ENCODE results near the gene ZNF79. TPM values are rescaled to one million over a fixed set of nuclear protein-coding genes. Genes with fewer than 3 reads are reported as not detected.

Gene ZNF79
- total and polyA plus RNA-seq, 9 of the 15 experiments (the other 6 are each of a cell fraction or from before 2014, with no cell fraction given) = 0.62 to 7.0 (median 4.1) TPM

DNA sequence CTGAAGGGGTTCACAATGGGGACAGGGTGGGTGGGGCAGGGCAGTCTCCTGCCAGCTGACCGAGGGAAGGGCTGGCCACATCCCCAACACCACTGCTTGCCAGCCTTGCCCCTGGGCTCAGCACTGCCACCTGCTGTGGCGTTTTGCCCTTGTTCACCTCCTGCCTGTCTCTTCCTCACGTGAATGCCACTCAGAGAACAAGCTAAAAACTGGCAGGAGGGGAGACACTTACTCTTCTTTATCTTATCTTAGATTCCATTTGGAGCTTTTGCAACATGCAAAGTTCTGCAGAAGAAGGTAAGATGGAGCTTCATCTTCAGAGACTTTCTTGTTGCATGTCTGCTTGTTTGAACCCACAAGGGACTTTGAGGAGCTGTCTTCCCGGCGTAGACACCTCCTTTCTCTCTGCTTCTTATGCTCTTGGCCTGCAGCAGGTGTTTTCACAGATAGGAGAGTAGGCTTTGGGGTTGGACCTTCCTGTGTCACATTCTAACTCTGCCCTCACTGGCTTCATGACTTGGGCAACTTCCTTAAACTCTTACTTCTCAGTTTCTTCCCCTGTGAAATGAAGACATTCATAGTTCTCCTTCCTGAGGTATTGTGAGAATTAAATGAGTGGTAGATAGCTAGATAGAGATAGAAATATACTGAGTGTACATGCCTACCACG lies 31.3 kb downstream of the ZNF79 start:
- intact Hi-C loops (cut with micrococcal nuclease) (loop anchor here (1.0 kb wide), 1 partner anchor 241 kb away; no protein-coding TSS in a partner anchor), in situ Hi-C loops (cut with MboI) (no loop called here)
- Histone ChIP-seq H3K79me2 (ENCODE audit: control insufficient read depth, insufficient read depth, low read length) (peaks cover 24% of the 10 kb centered on the region), H4K20me1 (replicated peaks; ENCODE audit: control insufficient read depth, insufficient read depth, low read length) (peaks cover under 1% of the 10 kb centered on the region; the same call in 1 of the 2 replicates), H3K9me3 (replicated peaks; ENCODE audit: control insufficient read depth, insufficient read depth, low read depth, low read length) (no peaks in the 10 kb centered on the region), H3K27ac (ENCODE audit: extremely low read depth, low read depth, low read length) (no peak overlapping the region), H2AFZ (ENCODE audit: low read depth, low read length) (0 out of 2 replicates have a peak overlapping the region, but pooled peaks have one; percentile 9), H3K9me1 (ENCODE audit: control insufficient read depth, insufficient read depth, low read length) (no peaks in the 10 kb centered on the region), H3K9ac (ENCODE audit: insufficient read depth in 1 of 2, low read depth in 2 of 2, low read length in 2 of 2) (peak overlapping the region in 1 of 2 experiments; percentile 57; a peak in 2 of 4 replicates), H3K4me2 (ENCODE audit: insufficient read depth, low read length) (peak overlapping the region; percentile 35), H3K4me1 (replicated peaks in 1 of 2; ENCODE audit: control insufficient read depth in 2 of 2, insufficient read depth in 2 of 2, low read length in 2 of 2) (peaks cover 16 to 18% of the 10 kb centered on the region in 2 experiments; a peak in 4 of 5 replicates), H3K36me3 (ENCODE audit: control insufficient read depth, insufficient read depth, low read length) (peaks cover 25% of the 10 kb centered on the region; the same call in 2 of the 3 replicates), H3K4me3 (no peak overlapping the region), H3K27me3 (ENCODE audit: control insufficient read depth in 2 of 2, insufficient read depth in 2 of 2, low read length in 2 of 2) (no peaks in the 10 kb centered on the region)
- BruUV-seq (replicated peaks) = no TSS peak
- 31% methylated on average over 6 of the region's 6 CpGs for WGBS (ENCODE audit: insufficient coverage, low coverage, missing lambda C conversion rate)
- ATAC-seq = no peak
- ChIA-PET POLR2A (interaction anchor here (0.7 to 0.9 kb wide), 3 partner anchors 8 to 522 kb away, joined by 3 to 4 read pairs (median 3); no protein-coding TSS in a partner anchor), CTCF (ENCODE audit: low intra/inter-chr PET ratio) (no interaction called here)
- peak; percentile 49 for FAIRE-seq
- peak in 3 of 4 experiments; percentile 43 to 55 (median 53) for DNase-seq (ENCODE audit: extremely low read depth in 1 of 4, low spot score in 3 of 4)
- TF ChIP-seq FOXK2 (conservative IDR thresholded peaks at IDR 0.05 in 1 of 2, IDR thresholded peaks at IDR 0.05 in 1 of 2; ENCODE audit: low read depth in 2 of 2) (peak; percentile 19 to 56; a peak in 2 of 4 replicates), KLF10 (CRISPR knock-in tag; IDR thresholded peaks at IDR 0.05) (no peak), MCM7 (IDR thresholded peaks at IDR 0.05) (no peak), NCOR1 (IDR thresholded peaks at IDR 0.05) (peak; percentile 36), RHOXF2B (CRISPR knock-in tag; conservative IDR thresholded peaks at IDR 0.05) (no peak), RBFOX2 (IDR thresholded peaks at IDR 0.05; ENCODE audit: low read depth, low read length) (no peak), ZNF57 (CRISPR knock-in tag; IDR thresholded peaks at IDR 0.05) (no peak), GATA2 (CRISPR knock-in tag; IDR thresholded peaks at IDR 0.05) (peak; percentile 47), RAD21 (CRISPR knock-in tag; conservative IDR thresholded peaks at IDR 0.05 in 1 of 2, IDR thresholded peaks at IDR 0.05 in 1 of 2) (peak; percentile 12 to 30; a peak in 1 of 4 replicates)
- TF ChIP-seq, protein P1, sequence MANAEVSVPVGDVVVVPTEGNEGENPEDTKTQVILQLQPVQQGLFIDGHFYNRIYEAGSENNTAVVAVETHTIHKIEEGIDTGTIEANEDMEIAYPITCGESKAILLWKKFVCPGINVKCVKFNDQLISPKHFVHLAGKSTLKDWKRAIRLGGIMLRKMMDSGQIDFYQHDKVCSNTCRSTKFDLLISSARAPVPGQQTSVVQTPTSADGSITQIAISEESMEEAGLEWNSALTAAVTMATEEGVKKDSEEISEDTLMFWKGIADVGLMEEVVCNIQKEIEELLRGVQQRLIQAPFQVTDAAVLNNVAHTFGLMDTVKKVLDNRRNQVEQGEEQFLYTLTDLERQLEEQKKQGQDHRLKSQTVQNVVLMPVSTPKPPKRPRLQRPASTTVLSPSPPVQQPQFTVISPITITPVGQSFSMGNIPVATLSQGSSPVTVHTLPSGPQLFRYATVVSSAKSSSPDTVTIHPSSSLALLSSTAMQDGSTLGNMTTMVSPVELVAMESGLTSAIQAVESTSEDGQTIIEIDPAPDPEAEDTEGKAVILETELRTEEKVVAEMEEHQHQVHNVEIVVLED (CRISPR knock-in tag; IDR thresholded peaks at IDR 0.05) = no peak
- TF ChIP-seq, protein P2, sequence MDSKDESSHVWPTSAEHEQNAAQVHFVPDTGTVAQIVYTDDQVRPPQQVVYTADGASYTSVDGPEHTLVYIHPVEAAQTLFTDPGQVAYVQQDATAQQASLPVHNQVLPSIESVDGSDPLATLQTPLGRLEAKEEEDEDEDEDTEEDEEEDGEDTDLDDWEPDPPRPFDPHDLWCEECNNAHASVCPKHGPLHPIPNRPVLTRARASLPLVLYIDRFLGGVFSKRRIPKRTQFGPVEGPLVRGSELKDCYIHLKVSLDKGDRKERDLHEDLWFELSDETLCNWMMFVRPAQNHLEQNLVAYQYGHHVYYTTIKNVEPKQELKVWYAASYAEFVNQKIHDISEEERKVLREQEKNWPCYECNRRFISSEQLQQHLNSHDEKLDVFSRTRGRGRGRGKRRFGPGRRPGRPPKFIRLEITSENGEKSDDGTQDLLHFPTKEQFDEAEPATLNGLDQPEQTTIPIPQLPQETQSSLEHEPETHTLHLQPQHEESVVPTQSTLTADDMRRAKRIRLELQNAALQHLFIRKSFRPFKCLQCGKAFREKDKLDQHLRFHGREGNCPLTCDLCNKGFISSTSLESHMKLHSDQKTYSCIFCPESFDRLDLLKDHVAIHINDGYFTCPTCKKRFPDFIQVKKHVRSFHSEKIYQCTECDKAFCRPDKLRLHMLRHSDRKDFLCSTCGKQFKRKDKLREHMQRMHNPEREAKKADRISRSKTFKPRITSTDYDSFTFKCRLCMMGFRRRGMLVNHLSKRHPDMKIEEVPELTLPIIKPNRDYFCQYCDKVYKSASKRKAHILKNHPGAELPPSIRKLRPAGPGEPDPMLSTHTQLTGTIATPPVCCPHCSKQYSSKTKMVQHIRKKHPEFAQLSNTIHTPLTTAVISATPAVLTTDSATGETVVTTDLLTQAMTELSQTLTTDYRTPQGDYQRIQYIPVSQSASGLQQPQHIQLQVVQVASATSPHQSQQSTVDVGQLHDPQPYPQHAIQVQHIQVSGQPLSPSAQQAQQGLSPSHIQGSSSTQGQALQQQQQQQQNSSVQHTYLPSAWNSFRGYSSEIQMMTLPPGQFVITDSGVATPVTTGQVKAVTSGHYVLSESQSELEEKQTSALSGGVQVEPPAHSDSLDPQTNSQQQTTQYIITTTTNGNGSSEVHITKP (IDR thresholded peaks at IDR 0.05; ENCODE audit: partially characterized antibody) = peak; percentile 29
- TF ChIP-seq, protein P3, sequence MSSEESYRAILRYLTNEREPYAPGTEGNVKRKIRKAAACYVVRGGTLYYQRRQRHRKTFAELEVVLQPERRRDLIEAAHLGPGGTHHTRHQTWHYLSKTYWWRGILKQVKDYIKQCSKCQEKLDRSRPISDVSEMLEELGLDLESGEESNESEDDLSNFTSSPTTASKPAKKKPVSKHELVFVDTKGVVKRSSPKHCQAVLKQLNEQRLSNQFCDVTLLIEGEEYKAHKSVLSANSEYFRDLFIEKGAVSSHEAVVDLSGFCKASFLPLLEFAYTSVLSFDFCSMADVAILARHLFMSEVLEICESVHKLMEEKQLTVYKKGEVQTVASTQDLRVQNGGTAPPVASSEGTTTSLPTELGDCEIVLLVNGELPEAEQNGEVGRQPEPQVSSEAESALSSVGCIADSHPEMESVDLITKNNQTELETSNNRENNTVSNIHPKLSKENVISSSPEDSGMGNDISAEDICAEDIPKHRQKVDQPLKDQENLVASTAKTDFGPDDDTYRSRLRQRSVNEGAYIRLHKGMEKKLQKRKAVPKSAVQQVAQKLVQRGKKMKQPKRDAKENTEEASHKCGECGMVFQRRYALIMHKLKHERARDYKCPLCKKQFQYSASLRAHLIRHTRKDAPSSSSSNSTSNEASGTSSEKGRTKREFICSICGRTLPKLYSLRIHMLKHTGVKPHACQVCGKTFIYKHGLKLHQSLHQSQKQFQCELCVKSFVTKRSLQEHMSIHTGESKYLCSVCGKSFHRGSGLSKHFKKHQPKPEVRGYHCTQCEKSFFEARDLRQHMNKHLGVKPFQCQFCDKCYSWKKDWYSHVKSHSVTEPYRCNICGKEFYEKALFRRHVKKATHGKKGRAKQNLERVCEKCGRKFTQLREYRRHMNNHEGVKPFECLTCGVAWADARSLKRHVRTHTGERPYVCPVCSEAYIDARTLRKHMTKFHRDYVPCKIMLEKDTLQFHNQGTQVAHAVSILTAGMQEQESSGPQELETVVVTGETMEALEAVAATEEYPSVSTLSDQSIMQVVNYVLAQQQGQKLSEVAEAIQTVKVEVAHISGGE (CRISPR knock-in tag; IDR thresholded peaks at IDR 0.05) = peak in 2 of 3 experiments; percentile 88 to 98; a peak in 4 of 6 replicates
